WERI-Rb-1 (cell line): Measurements from ENCODE around the gene FASN.
A peak's percentile ranks its signal among the peaks of the same experiment; 100 is the strongest.

Experiments used
- DNase-seq: peaks from one replicate; pipeline ENCODE4 v3.0.0-alpha.2; 2020
- H3K27ac ChIP-seq: fragments of 250-450 bp; sonication (Bioruptor Pico); 2 replicates; pipeline ENCODE4 v1.5.1; 2020; ENCODE audit warnings: mild to moderate bottlenecking, moderate library complexity
- H3K27me3 ChIP-seq: fragments of 250-450 bp; sonication (Bioruptor Pico); 2 replicates; pipeline ENCODE4 v1.5.1; 2021; ENCODE audit warnings: mild to moderate bottlenecking, low read depth, moderate library complexity; ENCODE audit not compliant: insufficient read depth, severe bottlenecking
- H3K36me3 ChIP-seq: fragments of 250-450 bp; sonication (Bioruptor Pico); 2 replicates; pipeline ENCODE4 v1.5.1; 2020; ENCODE audit warnings: mild to moderate bottlenecking, moderate library complexity
- H3K4me3 ChIP-seq: 2 replicates; pipeline ENCODE4 v1.5.1; 2011; ENCODE audit warnings: low read depth, mild to moderate bottlenecking, control low read depth, low read length
- H3K9me3 ChIP-seq: fragments of 250-450 bp; sonication (Bioruptor Pico); 2 replicates; pipeline ENCODE4 v1.5.1; 2021; ENCODE audit warnings: mild to moderate bottlenecking, moderate library complexity; ENCODE audit not compliant: severe bottlenecking
- CTCF ChIP-seq: IDR thresholded peaks from 2 replicates; pipeline ENCODE4 v1.5.1; 2011; ENCODE audit warnings: low read depth, mild to moderate bottlenecking, control low read depth, inconsistent platforms, low read length

FASN gene

DNA sequence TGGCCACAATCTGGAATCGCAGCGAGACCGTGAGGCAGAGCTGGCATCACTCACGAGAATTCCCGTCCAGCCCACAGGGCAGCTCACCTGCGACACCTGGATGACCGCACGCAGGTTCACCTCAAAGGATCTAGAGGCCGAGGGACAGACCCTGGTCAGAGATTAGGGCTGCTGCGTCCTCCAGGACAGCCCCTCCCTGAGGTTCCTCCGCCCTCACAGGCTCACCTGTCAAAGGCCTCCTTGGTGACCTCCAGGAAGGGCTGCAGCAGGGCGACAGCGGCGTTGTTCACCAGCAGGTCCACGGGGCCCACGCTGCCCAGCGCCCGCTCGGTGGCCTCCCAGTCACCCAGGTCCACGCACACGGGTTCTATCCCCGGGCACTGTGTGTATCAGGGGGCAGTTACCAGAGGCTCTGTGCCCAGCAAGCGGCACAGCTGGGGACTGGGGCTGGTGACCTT is 61.4 kb downstream of the FASN start:
- H3K9me3 ChIP-seq, result no peaks in the 10 kb centered on the region
- H3K4me3 ChIP-seq, result peak overlapping the region; percentile 92
- no peak for DNase-seq
- no peak for TF ChIP-seq CTCF
- peak overlapping the region; percentile 88 for H3K27ac ChIP-seq
- peaks cover 39% of the 10 kb centered on the region for H3K36me3 ChIP-seq
- H3K27me3 ChIP-seq, result no peaks in the 10 kb centered on the region

GRCh38 chr17:82035956-82036633 is 61.9 kb downstream of the FASN start:
- no peaks in the 10 kb centered on the region for H3K27me3 ChIP-seq
- no peak for DNase-seq
- peak overlapping the region; percentile 92 for H3K4me3 ChIP-seq
- TF ChIP-seq CTCF, result no peak
- no peaks in the 10 kb centered on the region for H3K9me3 ChIP-seq
- H3K36me3 ChIP-seq, result peaks cover 39% of the 10 kb centered on the region
- H3K27ac ChIP-seq, result no peak overlapping the region

DNA sequence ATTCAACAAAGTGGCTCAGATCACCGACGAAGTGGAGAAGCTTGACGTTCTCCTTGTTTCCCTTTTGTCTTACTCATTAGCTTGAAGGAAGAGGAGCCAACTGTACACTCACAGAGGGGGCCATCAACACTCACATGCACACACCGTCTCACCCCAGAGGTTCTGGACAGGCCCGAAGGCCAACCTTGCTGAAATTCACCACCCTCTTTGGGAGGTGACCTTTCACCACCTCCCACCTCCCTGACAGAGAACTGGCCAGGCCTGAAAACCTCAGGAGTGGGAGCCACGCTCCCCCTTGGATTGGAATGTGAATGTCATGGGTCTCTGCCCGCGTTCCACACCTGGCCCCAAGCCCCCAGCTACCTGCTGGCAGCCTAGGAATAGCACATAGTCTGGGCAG is 62.5 kb downstream of the FASN start:
- no peak for DNase-seq
- no peaks in the 10 kb centered on the region for H3K27me3 ChIP-seq
- no peaks in the 10 kb centered on the region for H3K9me3 ChIP-seq
- no peak for TF ChIP-seq CTCF
- H3K36me3 ChIP-seq, result peaks cover 39% of the 10 kb centered on the region
- no peak overlapping the region for H3K27ac ChIP-seq
- H3K4me3 ChIP-seq, result no peak overlapping the region

GRCh38 chr17:82034371-82035011 is 63.5 kb downstream of the FASN start:
- no peaks in the 10 kb centered on the region for H3K9me3 ChIP-seq
- H3K36me3 ChIP-seq, result peaks cover 39% of the 10 kb centered on the region
- no peak overlapping the region for H3K4me3 ChIP-seq
- no peak overlapping the region for H3K27ac ChIP-seq
- H3K27me3 ChIP-seq, result no peaks in the 10 kb centered on the region
- no peak for TF ChIP-seq CTCF
- DNase-seq, result peak; percentile 67

DNA sequence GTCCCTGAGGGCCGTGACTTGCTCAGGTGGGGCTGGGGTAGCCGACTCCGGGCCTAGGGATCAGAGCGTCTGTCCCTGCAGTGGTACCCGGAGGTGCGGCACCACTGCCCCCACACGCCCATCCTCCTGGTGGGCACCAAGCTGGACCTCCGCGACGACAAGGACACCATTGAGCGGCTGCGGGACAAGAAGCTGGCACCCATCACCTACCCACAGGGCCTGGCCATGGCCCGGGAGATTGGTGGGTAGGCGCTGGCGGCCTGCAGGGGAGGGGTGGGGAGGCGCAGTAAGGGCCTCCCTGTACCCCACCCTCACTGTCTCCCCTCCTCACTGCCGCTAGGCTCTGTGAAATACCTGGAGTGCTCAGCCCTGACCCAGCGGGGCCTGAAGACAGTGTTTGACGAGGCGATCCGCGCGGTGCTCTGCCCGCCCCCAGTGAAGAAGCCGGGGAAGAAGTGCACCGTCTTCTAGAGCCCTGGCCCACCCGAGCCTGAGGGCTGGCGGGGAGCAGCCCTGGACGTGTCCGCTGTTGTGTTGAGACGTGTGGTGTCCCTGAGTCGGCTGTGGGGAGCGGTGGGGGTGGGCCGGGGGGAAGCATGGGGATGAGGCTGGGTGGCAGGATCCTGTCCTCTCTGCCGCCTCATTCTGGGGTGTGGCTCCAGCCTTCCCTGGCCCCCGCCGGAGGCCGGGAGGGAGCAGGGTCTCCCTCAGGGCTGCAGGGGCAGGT is 64.5 kb downstream of the FASN start:
- Histone ChIP-seq H3K36me3 (peaks cover 49% of the 10 kb centered on the region), H3K4me3 (no peak overlapping the region), H3K9me3 (no peaks in the 10 kb centered on the region)

More for the DNA sequence above, 64.5 kb downstream of the FASN start:
- DNase-seq, result no peak
- H3K27ac ChIP-seq, result no peak overlapping the region
- H3K27me3 ChIP-seq, result no peaks in the 10 kb centered on the region
- no peak for TF ChIP-seq CTCF
